GM21423 (cell line): ENCODE data around the gene GIPC1.
"Not testable (repeated sequence)": the region's sequence is repeated elsewhere in the genome, so short reads cannot be mapped to it uniquely, and the experiment has no call there.

Experiments used
- ATAC-seq: cut with Tn5 transposase; IDR thresholded peaks from one replicate; pipeline ENCODE4 v1.9.1; 2021; ENCODE audit warnings: mild to moderate bottlenecking, moderate library complexity; ENCODE audit not compliant: unreplicated experiment

Gene GIPC1, protein sequence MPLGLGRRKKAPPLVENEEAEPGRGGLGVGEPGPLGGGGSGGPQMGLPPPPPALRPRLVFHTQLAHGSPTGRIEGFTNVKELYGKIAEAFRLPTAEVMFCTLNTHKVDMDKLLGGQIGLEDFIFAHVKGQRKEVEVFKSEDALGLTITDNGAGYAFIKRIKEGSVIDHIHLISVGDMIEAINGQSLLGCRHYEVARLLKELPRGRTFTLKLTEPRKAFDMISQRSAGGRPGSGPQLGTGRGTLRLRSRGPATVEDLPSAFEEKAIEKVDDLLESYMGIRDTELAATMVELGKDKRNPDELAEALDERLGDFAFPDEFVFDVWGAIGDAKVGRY

DNA sequence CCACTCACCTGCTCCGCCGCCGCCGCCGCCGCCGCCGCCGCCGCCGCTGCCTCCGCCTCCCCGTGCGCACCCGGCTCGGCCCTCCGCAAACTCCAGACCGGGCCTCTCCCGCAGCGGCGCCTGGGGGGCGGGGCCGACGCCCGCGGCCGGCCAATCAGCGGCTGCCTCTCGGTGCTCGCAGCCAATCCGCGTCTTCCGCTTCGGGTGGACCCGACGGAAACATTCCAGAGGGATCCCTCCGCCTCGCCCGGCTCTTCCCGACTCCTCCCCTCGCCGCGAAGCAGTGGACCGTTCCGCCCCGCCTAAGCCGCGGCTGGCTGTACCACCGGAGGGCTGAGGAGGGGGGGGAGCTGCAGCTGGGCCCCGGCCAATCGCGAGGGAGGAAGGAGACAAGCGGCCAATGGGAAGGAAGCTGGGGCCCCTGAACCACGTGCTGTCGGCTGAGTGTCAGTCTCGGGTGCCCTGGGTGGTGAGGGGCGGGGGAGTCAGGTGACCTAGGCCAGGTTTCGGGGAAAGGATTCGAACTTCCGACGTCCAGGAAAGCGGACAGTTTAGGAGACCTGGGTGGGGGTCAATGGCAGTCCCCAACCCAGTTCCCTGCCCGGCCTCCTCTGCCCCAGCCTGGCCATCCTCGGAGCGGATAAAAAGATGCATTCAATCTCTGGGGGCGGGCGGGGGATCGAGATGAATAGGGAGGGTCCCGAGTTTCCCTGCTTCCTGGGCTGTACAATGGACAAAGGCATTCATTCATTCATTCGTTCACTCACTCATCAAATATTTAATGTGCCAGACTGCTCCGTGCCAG lies at the start of gene GIPC1:
GIPC1 (minus strand) TSS at position 99 of the 805 bp plus-strand sequence. CDS start 13,151 bp downstream, outside the sequence.
- ATAC-seq, result no peak

DNA sequence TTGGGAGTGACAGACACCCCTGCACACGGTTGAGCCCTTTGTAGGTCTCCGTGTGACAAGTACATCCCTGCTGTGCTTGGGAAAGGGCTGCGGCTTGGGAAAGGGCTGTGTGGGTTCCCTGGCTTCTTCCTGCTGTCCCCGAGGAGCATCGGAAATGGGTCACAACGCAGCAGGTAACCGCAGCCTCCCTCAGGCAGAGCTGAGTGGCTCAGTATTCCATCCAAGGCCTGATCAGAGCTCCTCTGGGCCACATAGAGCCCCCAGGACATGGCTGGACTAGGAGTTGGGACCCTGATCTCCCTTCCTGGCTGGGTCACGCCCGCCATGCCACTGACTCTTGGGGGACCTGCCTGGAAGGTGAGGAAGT lies 49.8 kb upstream of the GIPC1 start:
- ATAC-seq, result no peak

DNA sequence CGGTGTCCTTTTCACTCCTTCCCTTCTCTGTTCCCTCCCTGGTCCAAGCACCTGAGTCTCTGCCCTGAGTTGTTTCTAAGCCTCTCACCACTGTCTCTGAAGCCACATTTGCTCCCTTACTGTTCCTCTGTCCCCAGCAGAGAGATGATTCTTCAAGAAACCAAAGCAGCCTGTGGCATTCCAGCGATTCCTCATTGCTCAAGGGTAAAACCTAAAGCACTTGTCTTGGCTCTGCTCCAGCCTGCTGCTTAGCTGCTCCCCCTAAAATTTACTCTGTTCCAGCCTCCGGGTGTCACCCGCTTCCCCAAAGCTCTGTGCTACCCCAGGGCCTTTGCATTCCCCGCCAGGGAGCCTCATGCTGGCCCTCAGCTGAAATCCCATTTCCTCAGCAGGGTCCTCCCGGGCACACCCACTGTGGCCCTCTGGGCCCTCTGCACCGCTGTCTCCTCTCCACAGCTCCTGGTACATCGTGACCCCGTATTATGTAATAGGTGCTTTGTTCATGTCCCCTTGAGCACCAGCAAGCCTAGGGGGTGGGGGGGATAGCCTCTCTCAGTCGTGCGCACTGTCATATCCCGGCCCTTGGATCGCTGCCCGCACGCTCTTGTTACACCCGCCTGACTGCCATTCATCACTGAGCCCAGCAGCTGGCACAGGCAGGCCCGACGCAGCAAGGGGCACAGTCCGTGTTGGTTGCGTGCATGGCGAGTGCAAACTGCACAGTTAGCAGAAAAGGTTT lies 49.2 kb upstream of the GIPC1 start:
- no peak for ATAC-seq

DNA sequence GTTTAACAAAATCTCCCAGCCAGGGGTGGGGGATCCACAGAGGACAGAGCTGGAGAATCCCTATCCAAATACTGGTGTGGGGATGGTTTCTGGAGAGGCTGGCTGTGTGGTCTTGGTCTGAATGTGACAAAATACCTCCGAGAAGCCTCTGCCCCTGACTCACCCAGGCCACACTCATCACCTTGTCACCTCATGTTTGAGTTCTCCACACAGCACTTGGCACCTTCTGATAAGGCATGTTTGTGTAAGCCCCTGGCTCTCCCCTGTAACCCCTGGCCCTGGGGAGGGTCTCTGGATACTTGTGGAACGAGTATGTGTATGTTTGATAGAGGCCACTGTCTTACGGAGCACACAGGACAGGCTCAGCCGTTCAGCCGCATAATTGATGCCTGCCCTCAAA lies 48.1 kb upstream of the GIPC1 start:
- no peak for ATAC-seq

DNA sequence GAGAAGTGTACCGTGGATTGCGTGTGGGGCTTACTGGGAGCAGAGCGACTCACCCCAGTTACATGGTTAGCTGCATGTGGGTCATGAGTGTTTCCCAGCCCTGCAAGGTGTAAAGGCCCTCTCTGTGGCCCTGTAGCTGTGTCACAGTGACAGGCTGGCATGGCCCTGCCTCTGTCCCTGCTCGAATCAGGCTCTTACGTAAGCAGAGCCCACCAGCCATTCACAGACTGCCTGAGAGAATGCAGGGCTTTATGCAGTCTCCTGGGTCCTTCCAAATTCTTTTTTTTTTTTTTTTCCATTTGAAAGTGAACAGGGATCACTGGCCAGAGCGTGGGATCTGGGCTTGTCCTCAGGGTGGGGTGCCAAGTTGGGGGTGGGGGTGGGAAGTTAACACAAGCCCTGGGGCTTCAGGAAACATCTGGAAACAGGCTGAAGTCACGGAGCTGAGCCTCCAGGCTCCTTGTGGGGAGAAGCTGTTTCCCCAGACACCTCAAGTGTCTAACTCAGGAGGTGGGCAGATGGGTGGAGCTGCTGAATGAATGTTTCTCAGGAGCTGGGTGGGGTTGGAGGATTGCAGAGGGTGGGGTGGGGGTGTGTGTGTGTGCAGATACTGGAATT lies 46.9 kb upstream of the GIPC1 start:
- no peak for ATAC-seq

DNA sequence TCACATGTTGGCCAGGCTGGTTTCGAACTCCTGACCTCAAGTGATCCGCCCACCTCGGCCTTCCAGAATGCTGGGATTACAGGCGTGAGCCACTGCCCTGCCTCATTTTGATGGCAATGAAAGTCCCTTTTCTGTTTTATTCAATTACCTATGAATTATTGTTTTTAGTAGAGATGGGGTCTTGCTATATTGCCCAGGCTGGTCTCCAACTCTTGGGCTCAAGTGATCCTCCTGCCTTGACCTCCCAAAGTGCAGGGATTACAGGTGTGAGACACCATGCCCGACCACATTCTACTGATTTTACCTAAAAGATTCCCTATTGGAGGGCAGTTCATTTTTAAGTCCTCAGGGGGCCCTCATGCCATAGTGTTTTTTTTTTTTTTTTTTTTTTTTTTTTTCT lies 46.1 kb upstream of the GIPC1 start:
- not testable (repeated sequence) for ATAC-seq

DNA sequence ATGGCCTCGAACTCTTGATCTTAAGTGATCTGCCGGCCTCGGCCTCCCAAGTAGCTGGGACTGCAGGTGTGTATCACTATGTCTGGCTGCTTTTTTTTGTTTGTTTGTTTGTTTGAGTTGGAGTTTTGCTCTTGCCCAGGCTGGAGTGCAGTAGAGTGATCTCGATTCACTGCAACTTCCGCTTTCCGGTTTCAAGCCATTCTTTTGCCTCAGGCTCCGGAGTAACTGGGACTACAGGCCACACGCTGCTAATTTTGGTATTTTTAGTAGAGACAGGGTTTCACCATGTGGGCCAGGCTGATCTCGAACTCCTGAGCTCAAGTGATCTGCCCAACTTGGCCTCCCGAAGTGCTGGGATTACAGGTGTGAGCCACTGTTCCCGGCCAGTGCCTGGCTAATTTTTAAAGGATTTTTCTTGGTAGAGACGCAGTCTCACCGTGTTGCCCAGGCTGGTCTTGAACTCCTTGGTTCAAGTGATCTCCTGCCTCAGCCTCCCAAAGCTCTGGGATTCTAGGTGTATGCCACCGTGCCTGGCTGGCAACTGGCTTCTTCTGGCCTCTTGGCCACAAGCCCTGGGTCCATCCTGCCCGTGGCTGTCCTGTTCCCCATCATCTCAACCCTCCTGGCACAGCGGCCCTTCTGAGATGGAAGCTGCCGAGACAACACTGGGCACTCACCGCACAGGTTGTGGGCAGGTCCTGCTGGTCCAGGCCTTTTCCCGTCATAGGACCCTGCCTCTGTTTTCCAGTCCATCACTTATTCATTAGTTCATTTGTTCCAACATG lies 45.0 kb upstream of the GIPC1 start:
- ATAC-seq, result no peak

DNA sequence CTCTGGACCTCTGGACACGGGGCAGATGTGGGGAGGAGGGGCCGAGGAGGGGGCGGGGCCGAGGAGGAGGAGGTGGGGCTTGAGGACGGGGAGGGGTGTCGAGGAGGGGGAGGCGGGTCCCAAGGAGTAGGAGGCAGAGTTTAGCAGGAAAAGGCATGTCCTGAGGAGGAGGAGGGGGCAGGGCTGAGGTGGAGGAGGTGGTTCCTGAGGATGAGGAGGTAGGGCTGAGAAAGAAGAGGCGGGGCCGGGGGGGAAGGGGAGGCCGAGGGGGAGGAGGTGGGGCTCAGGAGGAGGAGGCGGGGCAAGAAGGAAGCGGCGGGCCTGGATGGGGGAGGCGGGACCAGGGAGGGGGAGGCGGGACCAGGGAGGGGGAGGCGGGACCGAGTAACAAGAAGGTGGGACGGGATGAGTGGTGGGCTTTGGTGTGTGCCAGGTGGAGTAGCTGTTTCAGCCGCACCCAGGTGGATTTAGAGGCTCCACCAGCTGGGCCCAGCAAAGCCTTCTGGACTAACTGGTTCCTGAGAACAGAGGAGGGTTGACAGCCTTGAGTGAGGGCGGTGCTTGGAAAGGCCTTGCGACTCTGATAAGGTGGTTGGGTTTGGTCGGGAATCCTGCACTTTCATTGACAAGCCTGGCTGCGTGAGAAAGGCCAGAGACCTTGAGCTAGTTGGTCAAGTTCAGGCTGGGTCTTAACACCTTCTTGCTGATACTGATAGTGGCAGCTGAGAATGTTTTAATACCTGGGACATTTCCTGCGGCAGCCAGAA lies 41.2 kb upstream of the GIPC1 start:
- no peak for ATAC-seq

DNA sequence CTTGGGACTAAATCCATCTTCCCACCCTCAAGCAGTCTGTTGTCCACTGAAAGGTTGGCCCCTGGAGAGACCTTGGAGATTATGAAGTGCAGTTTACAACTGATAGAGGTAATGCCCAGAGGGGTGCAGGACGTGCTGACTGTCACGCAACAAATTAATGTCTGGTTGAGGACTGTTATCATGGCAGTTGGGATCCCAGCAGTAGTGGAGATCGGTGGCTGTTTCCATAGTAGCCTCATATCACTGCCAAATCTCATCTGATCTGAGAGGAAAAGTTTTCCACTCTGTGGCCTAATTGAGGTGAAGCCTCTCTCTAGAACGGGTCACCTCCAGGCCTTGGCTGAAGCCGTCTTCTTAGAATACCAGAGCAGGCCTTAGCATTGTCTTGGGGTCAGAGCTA lies 37.5 kb upstream of the GIPC1 start:
- ATAC-seq, result no peak

DNA sequence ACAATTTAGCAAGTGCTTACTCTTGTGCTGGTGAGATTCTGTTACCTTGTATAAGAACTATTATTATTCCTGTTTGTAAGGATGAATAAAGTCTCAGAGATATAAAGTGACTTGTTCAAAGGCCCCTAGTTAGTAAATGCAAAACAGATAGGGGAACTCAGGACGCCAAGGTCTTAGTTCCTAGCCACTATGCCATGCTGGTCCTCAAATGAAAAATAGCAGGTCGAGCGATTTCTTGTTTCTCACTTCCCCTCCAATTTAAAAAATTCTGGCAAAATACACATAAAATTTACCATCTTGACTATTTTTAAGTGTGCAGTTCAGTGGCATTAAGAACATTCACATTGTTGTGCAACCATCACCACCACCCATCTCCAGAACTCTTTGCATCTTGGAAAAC lies 34.6 kb upstream of the GIPC1 start:
- ATAC-seq, result no peak

DNA sequence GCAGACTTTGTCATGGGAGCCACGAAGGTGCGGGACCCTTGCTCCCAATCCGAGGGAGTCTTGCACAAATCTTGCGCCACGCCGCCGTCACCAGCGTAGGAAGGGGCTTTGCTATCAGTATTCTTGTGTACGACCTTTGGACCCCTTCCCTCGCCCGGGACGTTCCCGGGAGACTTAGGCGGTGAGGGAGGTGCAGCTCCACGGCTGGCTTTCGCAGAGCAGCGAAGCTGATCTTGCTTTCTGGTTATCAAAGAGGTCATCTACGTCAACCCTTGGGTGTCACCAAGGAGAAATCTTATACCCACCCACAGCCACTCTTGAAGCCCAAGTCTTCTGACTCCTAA lies 34.0 kb upstream of the GIPC1 start:
- no peak for ATAC-seq

DNA sequence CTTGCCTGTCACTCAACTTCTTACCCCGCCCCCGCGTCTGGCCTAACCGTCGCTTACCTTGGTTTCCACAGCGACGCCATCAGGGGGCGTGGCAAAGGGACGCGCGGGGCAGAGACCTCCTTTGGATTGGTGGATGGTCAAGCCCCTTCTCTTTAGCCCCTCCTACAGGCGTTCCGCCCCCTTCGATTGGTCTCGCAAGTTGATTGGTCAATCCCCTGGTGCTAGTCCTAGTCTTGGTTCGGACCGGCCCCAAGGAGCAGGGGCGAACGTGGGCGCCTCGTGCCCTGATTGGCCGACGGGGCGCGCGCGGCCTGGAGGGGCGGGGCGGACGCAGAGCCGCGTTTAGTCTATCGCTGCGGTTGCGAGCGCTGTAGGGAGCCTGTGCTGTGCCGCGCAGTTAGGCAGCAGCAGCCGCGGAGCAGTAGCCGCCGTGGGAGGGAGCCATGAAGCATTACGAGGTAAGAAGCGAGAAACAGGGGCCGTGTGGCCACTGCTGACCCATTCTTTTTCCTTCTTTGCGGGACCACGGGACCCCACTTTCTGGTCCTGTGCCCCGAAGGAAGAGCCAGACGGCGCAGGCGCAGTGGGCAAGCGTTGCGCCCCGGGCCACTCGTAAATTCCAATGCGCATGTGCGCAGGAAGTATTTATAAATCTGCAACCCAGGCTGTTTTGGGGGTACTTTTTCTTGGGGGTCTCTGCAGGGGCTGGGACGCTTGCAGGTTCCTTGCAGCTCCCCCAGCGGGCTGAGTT lies 33.5 kb upstream of the GIPC1 start, which contains the start of gene TECR:
TECR (plus strand) TSS at position 341 of the 751 bp plus-strand sequence; CDS start at position 444, 103 bp downstream.
- ATAC-seq, result peak; percentile 94

DNA sequence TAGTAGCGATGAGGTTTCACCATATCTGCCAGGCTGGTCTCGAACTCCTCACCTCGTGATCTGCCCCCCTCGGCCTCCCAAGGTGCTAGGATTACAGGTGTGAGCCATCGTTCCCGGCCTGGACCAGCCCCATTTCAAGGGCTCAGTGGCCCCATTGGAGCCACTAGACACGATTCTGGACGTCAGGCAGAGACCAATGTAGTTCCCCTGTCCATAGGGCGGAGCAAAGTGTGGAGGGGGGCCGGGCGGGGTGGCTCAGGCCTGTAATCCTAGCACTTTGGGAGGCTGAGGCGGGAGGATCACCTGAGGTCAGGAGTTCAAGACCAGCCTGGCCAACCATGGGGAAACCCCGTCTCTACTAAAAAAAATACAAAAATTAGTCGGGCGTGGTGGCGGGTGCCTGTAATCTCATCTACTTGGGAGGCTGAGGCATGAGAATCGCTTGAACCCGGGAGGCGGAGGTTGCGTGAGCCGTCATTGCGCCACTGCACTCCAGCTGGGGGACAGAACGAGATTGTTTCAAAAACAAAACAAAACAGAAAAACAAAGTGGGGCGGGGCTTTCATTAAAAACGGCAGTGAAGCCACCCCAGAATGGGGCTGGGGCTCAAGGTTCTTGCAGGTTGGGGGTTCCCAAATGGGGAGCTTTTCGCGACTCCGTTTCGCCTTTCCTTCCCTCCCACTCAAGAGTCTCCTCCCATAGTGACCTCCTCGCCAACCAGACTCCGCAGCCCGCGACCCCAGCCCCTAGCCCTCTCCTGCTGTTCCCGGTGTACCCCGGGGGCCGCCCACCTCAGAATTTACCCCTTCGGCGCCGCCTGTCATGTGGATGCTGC lies 32.7 kb upstream of the GIPC1 start:
- no peak for ATAC-seq

DNA sequence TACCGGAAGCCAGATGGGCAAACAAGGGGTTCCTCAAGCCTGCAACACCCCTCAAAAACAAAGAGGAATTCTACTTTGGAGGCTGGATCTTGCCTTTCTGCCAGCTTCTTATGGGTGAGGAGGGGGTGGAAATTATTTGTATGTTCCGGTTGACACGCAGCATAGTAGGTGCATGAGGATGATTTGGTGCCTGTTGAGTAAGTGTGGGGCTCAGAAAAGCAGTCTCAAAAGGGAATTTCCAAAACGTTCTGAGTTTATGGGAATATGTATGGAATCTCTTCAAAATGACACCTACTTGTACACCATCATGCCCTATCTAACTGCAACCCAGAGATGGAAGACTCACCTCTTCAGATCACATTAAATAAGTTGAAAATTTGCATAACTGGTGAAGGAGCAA lies 30.5 kb upstream of the GIPC1 start:
- no peak for ATAC-seq

DNA sequence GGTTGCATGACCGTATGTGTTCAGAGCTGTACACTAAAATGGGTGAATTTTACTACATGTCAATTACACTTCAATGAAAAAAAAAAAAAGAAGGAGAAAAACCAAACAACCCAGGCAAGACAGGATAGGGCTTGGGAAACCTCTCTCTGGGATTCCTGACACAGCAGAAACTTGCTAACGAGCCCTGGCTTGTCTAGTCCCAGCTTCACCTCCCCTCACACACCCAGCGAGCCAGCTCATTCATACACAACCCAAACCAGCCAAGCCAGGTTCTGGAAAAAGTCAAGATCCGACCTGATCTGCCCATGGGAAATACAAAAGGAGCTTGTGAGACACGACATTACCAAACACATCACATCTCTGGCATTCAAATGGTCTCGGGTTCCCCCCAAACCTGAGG lies 29.8 kb upstream of the GIPC1 start:
- ATAC-seq, result no peak

DNA sequence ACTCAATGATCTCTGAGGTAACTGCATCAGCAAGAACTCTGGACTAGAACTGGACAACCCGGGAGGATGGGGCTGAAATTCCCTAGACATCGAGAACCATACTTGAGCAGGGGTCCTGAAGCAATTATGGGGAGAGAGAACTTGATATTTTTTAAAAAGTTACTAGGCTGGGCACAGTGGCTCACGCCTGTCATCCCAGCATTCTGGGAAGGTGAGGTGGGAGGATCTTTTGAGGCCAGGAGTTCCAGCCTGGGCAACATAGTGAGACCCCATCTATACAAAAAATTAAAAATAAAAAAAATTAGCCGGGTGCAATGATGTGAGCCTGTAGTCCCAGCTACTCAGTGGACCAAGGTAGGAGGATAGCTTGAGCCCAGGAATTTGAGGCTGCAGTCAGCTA lies 24.6 kb upstream of the GIPC1 start:
- no peak for ATAC-seq

DNA sequence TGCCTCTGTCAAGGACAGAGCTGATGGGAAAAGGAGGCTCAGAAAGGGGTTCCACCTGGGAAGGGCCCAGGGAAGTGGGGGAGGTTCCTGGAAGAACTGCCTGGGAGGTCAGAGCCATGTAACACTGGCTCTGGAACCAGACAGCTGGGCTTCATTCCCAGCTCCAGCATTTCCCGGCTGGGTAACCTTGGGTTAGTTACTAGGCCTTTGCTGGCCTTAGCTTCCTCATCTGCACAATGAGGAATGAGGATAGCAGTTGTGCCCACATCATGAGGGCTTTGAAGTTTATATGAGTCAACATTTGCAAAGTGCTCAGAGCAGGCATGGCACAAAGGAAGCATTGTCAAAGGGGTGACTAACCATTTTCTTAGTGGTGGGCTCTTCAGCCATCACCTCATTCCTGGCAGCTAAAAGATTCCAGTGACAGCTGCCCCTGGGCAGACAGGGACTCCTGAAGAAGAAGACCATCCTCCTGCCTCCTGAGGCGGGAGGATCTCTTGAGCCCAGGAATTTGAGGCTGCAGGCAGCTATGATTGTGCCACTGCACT lies 24.0 kb upstream of the GIPC1 start:
- no peak for ATAC-seq
